ENCODE data around the gene SGK2.

The SGK2 gene

GRCh38 chr20:43536041-43536816 is 22.6 kb upstream of the SGK2 start:
- DNase-seq = no peak

GRCh38 chr20:43536817-43537440 is 21.9 kb upstream of the SGK2 start:
- DNase-seq = no peak

GRCh38 chr20:43537921-43538877 is 20.6 kb upstream of the SGK2 start:
- peak; percentile 30 to 59 for DNase-seq

GRCh38 chr20:43538878-43539700 is 19.7 kb upstream of the SGK2 start:
- no peak for DNase-seq

GRCh38 chr20:43539975-43540672 is 18.7 kb upstream of the SGK2 start:
- DNase-seq = no peak

- DNase-seq = no peak
Observed at GRCh38 chr20:43540673-43541060, 18.2 kb upstream of the SGK2 start.

GRCh38 chr20:43541214-43541613 is 17.6 kb upstream of the SGK2 start:
- DNase-seq = no peak

- DNase-seq = no peak
Observed at GRCh38 chr20:43542161-43542560, 16.7 kb upstream of the SGK2 start.

GRCh38 chr20:43542674-43543073 is 16.2 kb upstream of the SGK2 start:
- DNase-seq = no peak

GRCh38 chr20:43543138-43543537 is 15.7 kb upstream of the SGK2 start:
- no peak for DNase-seq

GRCh38 chr20:43544501-43544900 is 14.3 kb upstream of the SGK2 start:
- no peak for DNase-seq

GRCh38 chr20:43545837-43546578 is 12.8 kb upstream of the SGK2 start:
- DNase-seq = no peak

- DNase-seq = no peak
Observed at GRCh38 chr20:43548273-43548880, 10.4 kb upstream of the SGK2 start.

- DNase-seq = no peak
Observed at GRCh38 chr20:43549416-43550065, 9.3 kb upstream of the SGK2 start.

- DNase-seq = no peak
Observed at GRCh38 chr20:43550456-43550855, 8.4 kb upstream of the SGK2 start.

- no peak for DNase-seq
Observed at GRCh38 chr20:43554369-43554768, 4.5 kb upstream of the SGK2 start.

- no peak for DNase-seq
Observed at GRCh38 chr20:43559147-43559987, 540 bp downstream of the SGK2 start.

- DNase-seq = no peak
Observed at GRCh38 chr20:43560974-43561373, 2.1 kb downstream of the SGK2 start.

GRCh38 chr20:43563429-43563828 is 4.6 kb downstream of the SGK2 start:
- DNase-seq = no peak
